ENCODE data around the gene TPCN2. TPM values are rescaled to one million over a fixed set of nuclear protein-coding genes. Genes with fewer than 3 reads are reported as not detected.

Gene TPCN2
- total RNA-seq, 1 donor from 2014 or later, result 4.5 TPM

DNA sequence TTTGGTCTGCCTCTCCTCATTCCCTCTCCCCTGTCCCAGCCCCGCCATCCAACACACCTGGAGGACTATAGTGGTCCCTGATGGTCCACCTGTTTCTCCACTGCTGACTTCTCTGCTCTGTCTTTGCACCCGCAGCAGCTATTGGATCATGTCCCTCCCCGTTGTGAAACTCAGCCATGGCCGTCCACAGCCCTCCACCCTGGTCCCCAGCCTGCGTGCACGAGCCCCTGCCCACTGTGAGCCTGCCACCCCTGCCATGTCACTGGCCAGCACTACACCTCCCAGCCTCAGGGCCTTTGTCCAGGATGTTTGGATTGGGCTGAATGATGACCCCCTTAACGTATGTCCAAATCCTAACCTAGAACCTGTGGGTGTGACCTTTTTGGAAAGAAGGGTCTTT is 59.3 kb downstream of the TPCN2 start:
- H3K4me3 ChIP-seq (ENCODE audit: low read depth, low read length), result no peak overlapping the region
- no peak for DNase-seq (ENCODE audit: low read depth)
- peaks cover 3% of the 10 kb centered on the region for H3K27me3 ChIP-seq (ENCODE audit: control insufficient read depth, insufficient read depth, low read length)
- FAIRE-seq, result no peak
- no peaks in the 10 kb centered on the region for H3K36me3 ChIP-seq (ENCODE audit: control insufficient read depth, insufficient read depth, low read length)
- TF ChIP-seq, protein P1, sequence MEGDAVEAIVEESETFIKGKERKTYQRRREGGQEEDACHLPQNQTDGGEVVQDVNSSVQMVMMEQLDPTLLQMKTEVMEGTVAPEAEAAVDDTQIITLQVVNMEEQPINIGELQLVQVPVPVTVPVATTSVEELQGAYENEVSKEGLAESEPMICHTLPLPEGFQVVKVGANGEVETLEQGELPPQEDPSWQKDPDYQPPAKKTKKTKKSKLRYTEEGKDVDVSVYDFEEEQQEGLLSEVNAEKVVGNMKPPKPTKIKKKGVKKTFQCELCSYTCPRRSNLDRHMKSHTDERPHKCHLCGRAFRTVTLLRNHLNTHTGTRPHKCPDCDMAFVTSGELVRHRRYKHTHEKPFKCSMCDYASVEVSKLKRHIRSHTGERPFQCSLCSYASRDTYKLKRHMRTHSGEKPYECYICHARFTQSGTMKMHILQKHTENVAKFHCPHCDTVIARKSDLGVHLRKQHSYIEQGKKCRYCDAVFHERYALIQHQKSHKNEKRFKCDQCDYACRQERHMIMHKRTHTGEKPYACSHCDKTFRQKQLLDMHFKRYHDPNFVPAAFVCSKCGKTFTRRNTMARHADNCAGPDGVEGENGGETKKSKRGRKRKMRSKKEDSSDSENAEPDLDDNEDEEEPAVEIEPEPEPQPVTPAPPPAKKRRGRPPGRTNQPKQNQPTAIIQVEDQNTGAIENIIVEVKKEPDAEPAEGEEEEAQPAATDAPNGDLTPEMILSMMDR (IDR thresholded peaks at IDR 0.05; ENCODE audit: insufficient read depth, low read length, severe bottlenecking), result no peak

DNA sequence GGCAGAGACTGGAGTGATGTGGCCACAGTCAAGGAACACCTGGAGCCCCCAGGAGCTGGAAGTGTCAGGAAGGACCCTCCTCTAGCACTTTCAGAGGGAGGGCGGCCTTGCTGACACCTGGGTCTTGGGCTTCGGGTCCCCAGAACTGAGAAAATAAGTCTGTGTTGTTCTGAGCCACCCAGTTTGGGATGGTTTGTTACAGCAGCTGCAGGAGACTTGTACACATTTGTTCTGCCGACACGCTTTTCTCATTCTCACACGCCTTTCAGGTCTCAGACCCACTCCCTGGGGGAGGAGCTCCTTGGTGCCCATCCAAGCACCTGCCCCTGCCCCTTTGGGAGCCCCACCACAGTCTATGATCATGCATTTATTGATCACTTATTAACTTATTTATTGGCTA is 59.8 kb downstream of the TPCN2 start:
- H3K36me3 ChIP-seq (ENCODE audit: control insufficient read depth, insufficient read depth, low read length), result no peaks in the 10 kb centered on the region
- no peak overlapping the region for H3K4me3 ChIP-seq (ENCODE audit: low read depth, low read length)
- FAIRE-seq (no peak), DNase-seq (ENCODE audit: low read depth) (no peak)
- TF ChIP-seq, protein P1 (IDR thresholded peaks at IDR 0.05; ENCODE audit: insufficient read depth, low read length, severe bottlenecking), result no peak
- H3K27me3 ChIP-seq (ENCODE audit: control insufficient read depth, insufficient read depth, low read length), result peaks cover 3% of the 10 kb centered on the region

DNA sequence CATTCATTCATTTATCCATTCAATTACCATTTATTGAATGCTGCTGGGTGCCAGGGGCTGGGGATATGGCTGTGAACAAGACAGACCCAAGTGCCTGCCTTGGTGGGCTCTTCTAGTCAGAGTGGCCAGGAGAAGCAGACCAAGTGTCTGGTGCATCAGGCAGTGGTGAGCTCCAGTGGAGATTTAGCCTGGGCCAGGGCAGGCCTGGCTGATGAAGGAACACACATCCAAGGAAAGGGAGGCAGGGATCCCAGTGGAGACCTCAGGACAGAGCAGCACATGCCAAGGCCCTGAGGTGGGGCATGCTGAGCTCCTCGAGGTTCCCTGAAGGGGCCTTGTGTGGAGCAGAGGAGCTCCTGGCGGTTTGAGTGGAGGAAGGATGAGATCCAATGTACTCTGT is 60.4 kb downstream of the TPCN2 start:
- Histone ChIP-seq H3K27me3 (ENCODE audit: control insufficient read depth, insufficient read depth, low read length) (peaks cover 3% of the 10 kb centered on the region), H3K4me3 (ENCODE audit: low read depth, low read length) (no peak overlapping the region), H3K36me3 (ENCODE audit: control insufficient read depth, insufficient read depth, low read length) (no peaks in the 10 kb centered on the region)
- DNase-seq (ENCODE audit: low read depth) (no peak), FAIRE-seq (peak; percentile 81)
- TF ChIP-seq, protein P1 (IDR thresholded peaks at IDR 0.05; ENCODE audit: insufficient read depth, low read length, severe bottlenecking), result no peak

DNA sequence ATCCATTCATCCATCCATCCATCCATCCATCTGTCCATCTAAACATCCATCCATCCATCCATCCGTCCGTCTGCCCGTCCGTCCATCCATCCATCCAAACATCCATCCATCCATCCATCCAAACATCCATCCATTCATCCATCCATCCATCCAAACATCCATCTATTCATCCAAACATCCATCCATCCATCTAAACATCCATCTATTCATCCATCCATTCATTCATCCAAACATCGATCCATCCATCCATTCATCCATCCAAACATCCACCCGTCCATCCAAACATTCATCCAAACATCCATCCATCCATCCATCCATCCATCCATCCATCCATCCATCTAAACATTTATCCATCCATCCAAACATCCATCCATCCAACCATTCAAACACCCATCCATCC is 61.7 kb downstream of the TPCN2 start:
- peaks cover 3% of the 10 kb centered on the region for H3K27me3 ChIP-seq (ENCODE audit: control insufficient read depth, insufficient read depth, low read length)
- peak; percentile 86 for FAIRE-seq
- no peak overlapping the region for H3K4me3 ChIP-seq (ENCODE audit: low read depth, low read length)
- TF ChIP-seq, protein P1 (IDR thresholded peaks at IDR 0.05; ENCODE audit: insufficient read depth, low read length, severe bottlenecking), result no peak
- H3K36me3 ChIP-seq (ENCODE audit: control insufficient read depth, insufficient read depth, low read length), result no peaks in the 10 kb centered on the region
- DNase-seq (ENCODE audit: low read depth), result no peak

DNA sequence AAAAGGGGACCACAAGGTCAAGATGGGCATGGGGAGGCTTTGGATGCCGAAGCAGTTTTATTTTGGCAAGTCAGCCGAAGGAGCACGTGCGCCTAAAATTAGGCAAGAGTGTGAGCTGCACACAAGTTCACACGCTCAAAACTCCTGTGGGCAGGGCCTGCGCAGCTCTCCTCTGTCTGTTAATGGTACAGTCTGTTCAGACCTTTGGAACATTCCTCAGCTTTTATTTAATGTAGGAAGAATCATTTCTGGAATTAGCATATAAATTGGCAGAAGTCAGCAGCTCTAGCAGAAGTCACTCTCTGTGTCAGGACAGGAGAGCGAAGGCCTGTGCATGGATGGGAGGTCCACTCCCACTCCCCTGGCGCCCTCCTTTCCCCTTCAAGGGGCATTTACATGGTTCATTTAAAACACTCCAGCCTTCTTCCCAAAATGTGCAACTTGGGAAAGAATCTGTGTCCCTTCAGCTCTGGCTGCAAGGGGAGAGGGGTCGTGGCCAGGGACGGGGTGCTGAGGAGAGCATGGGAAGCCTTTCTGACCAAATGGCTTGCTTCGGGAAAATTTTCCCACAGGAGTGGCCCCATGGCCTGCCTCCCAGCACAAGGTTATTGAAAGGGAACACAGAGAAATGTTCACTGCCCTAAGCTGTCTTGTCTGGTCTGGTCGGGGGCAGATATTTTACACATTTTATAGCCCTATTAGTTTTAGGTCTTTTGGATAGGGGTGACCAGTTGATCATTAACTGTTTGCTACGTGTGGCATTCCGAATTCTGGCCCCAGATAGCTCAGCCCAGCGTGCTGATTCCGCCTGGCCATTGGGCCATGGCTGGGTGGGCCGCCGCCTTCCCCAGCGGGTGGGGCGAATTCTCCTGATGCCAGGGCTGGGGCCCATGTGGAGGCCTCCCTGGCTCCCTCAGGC is 63.2 kb downstream of the TPCN2 start:
- peaks cover 3% of the 10 kb centered on the region for H3K27me3 ChIP-seq (ENCODE audit: control insufficient read depth, insufficient read depth, low read length)
- H3K4me3 ChIP-seq (ENCODE audit: low read depth, low read length), result no peak overlapping the region
- no peaks in the 10 kb centered on the region for H3K36me3 ChIP-seq (ENCODE audit: control insufficient read depth, insufficient read depth, low read length)
- FAIRE-seq (no peak), DNase-seq (ENCODE audit: low read depth) (no peak)
- TF ChIP-seq, protein P1 (IDR thresholded peaks at IDR 0.05; ENCODE audit: insufficient read depth, low read length, severe bottlenecking), result no peak

Data from bronchial epithelial cell (primary cell).